ENCODE measurements around the gene FHOD3. TPM values are rescaled to one million over a fixed set of nuclear protein-coding genes. Genes with fewer than 3 reads are reported as not detected.

FHOD3 gene
- total and polyA plus RNA-seq, 2 of the 8 experiments (the other 6 are each of a cell fraction or from before 2014, with no cell fraction given) = 9.7 to 10.5 TPM

DNA sequence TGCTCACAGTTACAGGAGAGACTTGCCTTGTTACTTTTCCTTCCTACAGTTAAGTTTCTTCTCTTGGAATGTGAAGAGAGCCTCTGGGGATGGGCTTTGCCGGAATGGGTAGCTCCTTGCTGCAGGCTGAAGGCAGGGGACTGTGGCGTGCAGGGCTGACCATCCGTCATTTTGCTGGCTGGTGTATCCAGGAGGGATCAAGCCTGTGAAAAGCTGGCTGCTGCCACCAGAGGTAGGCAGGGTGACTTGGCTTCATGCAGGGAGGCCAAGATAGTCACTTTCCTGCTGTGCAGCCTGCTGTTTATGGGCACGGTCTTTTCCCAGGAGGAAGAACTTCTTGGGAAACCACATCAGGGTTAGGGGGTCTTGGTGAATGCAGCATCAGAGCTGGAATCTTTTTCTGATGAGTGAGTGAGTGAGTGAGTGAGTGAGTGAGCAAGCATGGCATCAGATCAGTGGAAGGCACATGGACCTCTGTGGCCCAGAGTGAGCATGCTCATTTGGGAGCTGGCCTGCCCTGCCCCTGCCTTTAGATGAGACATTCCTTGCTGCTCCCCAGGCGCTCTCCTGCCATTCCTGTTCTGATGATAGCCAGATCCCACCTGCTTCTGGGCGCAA is 33.0 kb downstream of the FHOD3 start:
- FAIRE-seq (no peak), DNase-seq (ENCODE audit: low read depth in 1 of 2, low spot score in 2 of 2) (peak in 1 of 2 experiments; percentile 42)
- no peaks in the 10 kb centered on the region for H3K36me3 ChIP-seq (ENCODE audit: control insufficient read depth in 2 of 4, insufficient read depth in 4 of 4, low read length in 3 of 4)
- H2AK5ac ChIP-seq (ENCODE audit: low read depth, low read length) = no peak overlapping the region
- no peak overlapping the region; the same call in 1 of the 2 replicates for H2BK5ac ChIP-seq (ENCODE audit: low read depth, low read length)
- H3K23me2 ChIP-seq (ENCODE audit: low read depth, low read length) = no peaks in the 10 kb centered on the region
- H2BK15ac ChIP-seq (ENCODE audit: low read length) = no peak overlapping the region
- no peak overlapping the region; the same call in 1 of the 2 replicates for H2BK12ac ChIP-seq (ENCODE audit: low read depth, low read length)
- no peaks in the 10 kb centered on the region for H3K27me3 ChIP-seq (replicated peaks in 1 of 4; ENCODE audit: control insufficient read depth in 3 of 4, extremely low read depth in 1 of 4, insufficient read depth in 3 of 4, low read length in 3 of 4)
- no peak overlapping the region for H3K9ac ChIP-seq (replicated peaks in 1 of 4; ENCODE audit: extremely low read depth in 1 of 4, low read depth in 3 of 4, low read length in 3 of 4)
- H3K4ac ChIP-seq (replicated peaks; ENCODE audit: insufficient read length, low read depth, low read length) = no peak overlapping the region
- no peak overlapping the region; the same call in 1 of the 2 replicates for H3K18ac ChIP-seq (ENCODE audit: extremely low read depth, low read length)
- no peaks in the 10 kb centered on the region; the same call in 1 of the 2 replicates for H3K79me1 ChIP-seq (ENCODE audit: low read depth, low read length)
- H3K9me3 ChIP-seq (ENCODE audit: insufficient read depth in 2 of 2, low read depth in 1 of 2, low read length in 1 of 2) = no peaks in the 10 kb centered on the region
- H2BK20ac ChIP-seq (ENCODE audit: low read length) = no peak overlapping the region
- H3K23ac ChIP-seq (ENCODE audit: insufficient read length) = no peak overlapping the region
- H3K4me2 ChIP-seq (ENCODE audit: insufficient read depth in 1 of 2, low read depth in 2 of 2, low read length in 2 of 2) = no peak overlapping the region
- no peak overlapping the region for H3K56ac ChIP-seq (replicated peaks; ENCODE audit: insufficient read length, low read depth, low read length)
- no peak overlapping the region for H3K4me3 ChIP-seq (ENCODE audit: extremely low read depth in 1 of 4, insufficient read depth in 2 of 4, low read depth in 3 of 4, low read length in 4 of 4)
- H3K14ac ChIP-seq (ENCODE audit: insufficient read length) = no peak overlapping the region
- POLR2A ChIA-PET (ENCODE audit: partially characterized antibody) = interaction anchor here (1.7 kb wide), 1 partner anchor 22 kb away, joined by 5 read pairs; no protein-coding TSS in a partner anchor
- no peak overlapping the region for H3K27ac ChIP-seq (ENCODE audit: low read depth, low read length)
- no peaks in the 10 kb centered on the region for H4K20me1 ChIP-seq (replicated peaks in 1 of 2; ENCODE audit: control insufficient read depth in 1 of 2, insufficient read depth in 2 of 2, low read length in 2 of 2)
- H2BK120ac ChIP-seq (replicated peaks; ENCODE audit: low read depth, low read length) = peak overlapping the region; percentile 22
- no peak overlapping the region for H4K5ac ChIP-seq (ENCODE audit: insufficient read length, low read depth, low read length)
- 83% methylated on average over 6 of the region's 6 CpGs; no CpG with 5 or more reads in 1 of the 2 experiments for WGBS, 2 experiments (ENCODE audit: extremely low coverage in 1 of 2, insufficient coverage in 1 of 2, insufficient read length in 1 of 2, insufficient replicate concordance in 2 of 2, low coverage in 1 of 2, low lambda C conversion rate in 2 of 2, missing lambda C conversion rate in 1 of 2)
- H2AFZ ChIP-seq (ENCODE audit: low read length) = no peak overlapping the region
- CTCF ChIA-PET (ENCODE audit: partially characterized antibody) = interaction anchor here (1.5 to 1.9 kb wide), 3 partner anchors 45 to 82 kb away, joined by 4 to 5 read pairs (median 5); no protein-coding TSS in a partner anchor
- no peaks in the 10 kb centered on the region for H3K79me2 ChIP-seq (ENCODE audit: control insufficient read depth in 1 of 2, insufficient read depth in 2 of 2, low read length in 2 of 2)
- peak overlapping the region; percentile 25 for H4K91ac ChIP-seq (replicated peaks; ENCODE audit: insufficient read length, low read length)
- peaks cover 3 to 13% (median 9%) of the 10 kb centered on the region in 4 experiments for H3K4me1 ChIP-seq (replicated peaks in 1 of 4; ENCODE audit: control insufficient read depth in 3 of 4, insufficient read depth in 4 of 4, low read length in 3 of 4)
- no peak overlapping the region for H4K8ac ChIP-seq (ENCODE audit: extremely low read depth, insufficient read depth, low read length)
- no peak for TF ChIP-seq SAP30 (IDR thresholded peaks at IDR 0.05; ENCODE audit: insufficient read depth, insufficient replicate concordance, low read length)
- TF ChIP-seq, protein P1, sequence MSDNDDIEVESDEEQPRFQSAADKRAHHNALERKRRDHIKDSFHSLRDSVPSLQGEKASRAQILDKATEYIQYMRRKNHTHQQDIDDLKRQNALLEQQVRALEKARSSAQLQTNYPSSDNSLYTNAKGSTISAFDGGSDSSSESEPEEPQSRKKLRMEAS (IDR thresholded peaks at IDR 0.05) = 0 out of 2 replicates have a peak, but pooled peaks have one; percentile 28
